ENCODE results near the gene UBL7.

DNA sequence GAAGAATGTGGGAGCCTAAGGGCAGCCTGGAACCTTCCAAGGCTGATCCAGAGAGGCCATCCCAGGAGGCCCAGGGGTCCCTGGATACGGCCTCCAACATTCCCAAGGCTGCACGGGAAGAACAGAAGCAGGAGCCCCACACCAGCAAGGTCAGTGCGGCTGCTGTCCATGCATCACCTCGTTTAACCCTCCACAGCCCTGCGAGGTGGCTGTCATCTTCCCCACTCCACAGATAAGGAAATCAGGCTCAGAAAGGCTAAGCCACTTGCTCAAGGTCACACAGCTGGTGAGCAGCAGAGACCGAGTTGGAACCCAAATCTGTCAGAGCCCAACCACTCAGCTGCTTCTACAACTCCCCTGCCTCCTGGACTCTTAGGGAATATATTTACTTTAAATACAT, 48.8 kb downstream of the UBL7 start:
- TF ChIP-seq CTCF (IDR thresholded peaks at IDR 0.05) (no peak), POLR2A (IDR thresholded peaks at IDR 0.05) (no peak), EP300 (IDR thresholded peaks at IDR 0.05) (no peak)
